G401.6 (cell line): ENCODE results near the gene MED27.

Experiments
- FAIRE-seq: peaks from 2 replicates; lab custom pipeline; 2012; peaks lifted over from hg19 to GRCh38; lab: Jason Lieb, UNC

Gene MED27

DNA sequence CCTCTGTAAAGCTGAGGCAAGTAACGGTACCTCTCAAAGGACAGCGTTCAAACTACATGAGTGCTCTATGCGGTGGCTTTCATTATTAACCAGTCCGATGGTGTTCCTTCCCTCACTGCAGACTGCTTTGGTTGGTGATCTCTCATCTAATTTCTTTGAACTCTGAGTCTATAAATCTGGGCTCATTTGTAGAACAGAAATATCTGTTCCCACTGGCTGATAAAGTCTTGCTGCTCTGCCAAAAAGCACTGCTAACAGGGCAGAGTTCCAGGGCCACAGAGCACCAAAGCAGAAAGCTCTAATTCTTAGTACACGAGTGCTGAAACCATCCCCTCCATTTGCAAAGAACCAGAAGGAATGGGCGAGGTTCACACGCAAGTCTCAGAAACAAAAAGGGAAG, 81.9 kb downstream of the MED27 start:
- no peak for FAIRE-seq

DNA sequence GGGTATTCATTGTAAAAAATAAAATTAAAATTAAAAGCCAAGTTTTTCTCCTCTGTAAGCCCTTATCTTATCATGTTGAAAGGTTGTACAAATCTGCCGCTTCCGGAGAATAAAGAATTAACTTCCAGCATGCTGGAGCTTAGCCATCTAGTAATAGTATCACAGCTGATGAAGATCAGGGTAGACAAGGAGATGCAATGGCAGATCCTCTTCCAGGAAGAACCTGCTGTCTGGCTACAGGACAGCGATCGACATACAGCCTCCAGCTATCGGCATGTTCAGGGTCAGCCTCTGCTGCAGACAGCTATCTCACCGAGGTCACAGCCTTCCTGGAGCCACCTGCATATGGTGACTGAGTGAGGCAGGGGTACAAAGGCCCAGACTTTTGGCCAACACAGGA, 82.6 kb downstream of the MED27 start:
- FAIRE-seq, result no peak

DNA sequence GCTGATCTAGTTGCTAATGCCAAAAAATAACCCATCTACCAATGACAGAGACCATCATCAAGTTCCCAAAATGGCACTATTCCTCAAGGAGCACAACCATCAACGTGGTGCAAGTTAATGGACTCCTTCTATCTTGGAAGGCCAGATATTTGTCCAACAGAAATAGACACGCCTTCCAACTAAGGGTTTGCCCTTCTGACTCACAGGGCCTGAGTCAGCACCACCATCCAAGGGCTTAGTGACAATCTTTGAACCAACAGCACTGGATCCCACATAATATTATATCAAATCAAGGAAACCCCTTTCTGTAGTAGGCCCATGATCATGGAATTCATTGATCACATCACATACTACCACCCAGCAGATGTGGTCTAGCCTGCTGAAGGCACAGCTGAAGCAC, 84.3 kb downstream of the MED27 start:
- FAIRE-seq, result no peak

DNA sequence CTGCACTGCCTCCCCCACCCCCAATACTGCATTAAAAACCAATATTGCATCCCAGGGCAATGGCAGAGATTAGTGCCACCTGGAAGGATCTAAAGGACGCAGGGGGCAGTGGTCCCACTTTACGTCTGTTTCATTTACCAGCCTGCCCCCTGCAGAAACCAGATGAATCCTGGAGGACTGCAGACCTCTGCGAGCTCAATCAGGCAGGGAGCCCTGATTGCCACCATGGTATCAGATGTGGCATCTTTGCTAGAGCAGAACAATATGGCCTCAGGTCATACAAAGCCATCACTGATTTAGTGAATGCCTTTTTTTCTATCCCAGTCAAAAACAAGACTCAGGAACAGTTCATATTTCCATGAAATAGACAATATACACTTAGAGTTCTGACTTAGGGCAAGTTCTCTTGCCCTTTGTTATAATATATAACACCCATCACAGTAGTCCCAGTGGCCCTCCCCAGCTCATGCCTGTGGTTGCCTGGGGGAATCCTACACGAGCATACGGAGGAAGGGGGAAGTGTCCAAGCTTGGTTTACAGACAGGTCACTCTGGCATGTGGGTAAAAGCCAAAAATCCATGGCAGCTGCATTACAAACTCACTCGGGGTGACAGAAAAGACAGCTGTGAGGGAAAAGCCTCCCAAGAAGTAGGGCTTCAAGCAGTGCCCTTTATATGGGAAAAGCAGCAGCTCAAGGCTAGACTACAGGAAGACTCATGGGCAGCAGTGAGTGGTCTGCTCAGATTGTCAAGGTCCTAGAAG, 85.1 kb downstream of the MED27 start:
- no peak for FAIRE-seq

DNA sequence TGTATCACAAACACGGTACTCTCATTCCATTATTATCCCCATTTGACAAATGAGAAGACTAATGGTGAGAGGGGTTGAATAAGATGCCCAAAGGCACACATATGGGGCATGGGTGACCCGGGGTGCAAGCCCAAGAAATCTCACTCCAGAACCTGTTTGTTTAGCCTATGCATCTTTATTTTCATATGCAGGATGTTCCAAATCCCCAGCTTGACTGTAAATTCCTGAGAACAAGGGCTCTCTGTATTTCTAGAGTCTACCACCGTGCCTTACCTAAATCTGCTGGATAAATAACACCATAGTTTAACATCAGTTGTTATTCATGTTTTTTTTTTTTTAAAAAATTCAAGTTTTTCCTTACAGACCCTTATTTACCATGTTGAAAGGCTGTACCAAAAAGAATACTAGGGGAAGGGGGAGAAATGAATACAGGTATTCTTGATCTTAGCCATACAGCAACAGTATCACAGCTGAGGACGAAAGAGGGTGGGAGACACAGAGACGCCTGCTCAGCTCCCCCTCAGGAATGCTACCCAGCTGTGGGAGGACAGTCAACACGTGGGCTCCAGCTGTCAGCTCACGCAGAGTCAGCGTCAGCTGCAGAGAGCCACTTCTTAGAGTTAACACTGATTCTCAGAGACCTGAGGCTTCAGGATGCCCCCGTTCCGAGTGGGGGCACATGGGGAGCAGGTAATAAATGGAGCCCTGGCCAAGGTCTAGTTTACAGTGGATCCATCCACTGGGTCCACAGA, 86.6 kb downstream of the MED27 start:
- FAIRE-seq, result no peak

DNA sequence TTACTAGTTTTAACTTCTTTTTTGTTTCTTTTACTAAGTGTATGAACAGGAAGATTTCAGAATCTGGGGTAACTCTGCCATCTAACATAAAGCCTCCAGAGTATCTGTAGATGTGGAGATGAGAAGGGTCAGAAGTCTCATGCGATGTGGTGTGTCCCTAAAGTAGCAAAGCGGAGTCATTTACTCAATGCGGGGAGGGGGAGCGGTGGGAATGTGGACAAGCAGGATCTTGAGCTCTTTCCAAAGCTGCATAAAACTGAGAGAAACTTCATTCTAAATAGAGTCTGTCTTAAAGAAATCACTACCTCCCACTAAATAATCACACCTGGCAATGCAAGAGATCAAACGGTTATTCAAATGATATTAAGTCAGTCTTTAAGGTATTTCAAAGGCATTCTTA, 92.4 kb downstream of the MED27 start:
- no peak for FAIRE-seq

DNA sequence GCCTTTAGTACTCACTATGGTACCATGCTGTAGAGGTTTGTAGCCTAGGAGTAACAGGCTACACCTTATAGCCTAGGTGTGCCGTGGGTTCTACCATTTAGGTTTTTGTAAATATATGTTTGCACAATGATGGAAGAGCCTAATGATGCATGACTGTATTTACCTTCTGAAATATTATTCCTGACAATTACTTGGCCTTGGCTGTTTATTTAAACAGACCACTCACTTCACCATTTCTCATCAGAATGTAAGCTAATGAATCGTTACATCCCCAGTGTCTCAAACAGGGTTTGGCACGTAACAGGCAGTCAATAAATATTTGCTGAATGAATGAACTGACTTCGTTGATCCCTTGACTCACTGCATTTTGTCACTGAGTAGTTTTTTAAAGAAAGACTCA, 93.1 kb downstream of the MED27 start:
- no peak for FAIRE-seq

DNA sequence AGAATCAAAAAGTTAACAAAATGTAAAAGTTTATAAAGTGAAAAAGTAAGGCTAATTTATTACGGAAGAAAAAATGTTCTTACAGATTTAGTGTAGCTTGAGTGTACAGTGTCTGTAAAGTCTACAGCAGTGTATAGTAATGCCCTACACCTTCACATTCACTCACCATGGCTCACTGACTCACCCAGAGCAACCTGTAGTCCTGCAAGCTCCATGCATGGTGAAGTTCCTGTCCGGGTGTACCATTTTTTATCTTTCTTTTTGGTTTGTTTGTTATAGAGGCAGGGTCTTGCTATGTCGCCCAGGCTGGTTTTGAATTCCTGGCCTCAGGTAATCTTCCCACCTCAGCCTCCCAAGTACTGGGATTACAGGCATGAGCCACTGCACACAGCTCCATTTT, 93.6 kb downstream of the MED27 start:
- no peak for FAIRE-seq

DNA sequence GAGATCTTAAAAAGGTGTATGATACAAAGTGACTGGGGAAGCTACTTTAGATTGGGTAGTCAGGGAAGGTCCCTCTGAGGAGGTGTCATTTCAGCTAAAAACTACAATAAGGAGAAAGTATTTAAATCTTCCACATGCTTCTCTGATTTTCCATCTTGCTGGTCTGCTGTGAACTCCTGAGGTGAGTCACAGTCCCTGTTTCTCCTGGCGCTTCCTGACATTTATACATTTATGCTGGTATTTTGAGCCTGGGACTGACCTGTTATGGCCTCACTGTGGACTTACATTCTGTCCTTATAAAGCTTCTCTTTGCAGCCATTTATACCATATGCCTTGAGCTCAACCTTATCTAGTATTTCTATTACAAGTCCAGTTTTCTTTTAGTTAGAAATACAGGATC, 95.1 kb downstream of the MED27 start:
- FAIRE-seq, result no peak

DNA sequence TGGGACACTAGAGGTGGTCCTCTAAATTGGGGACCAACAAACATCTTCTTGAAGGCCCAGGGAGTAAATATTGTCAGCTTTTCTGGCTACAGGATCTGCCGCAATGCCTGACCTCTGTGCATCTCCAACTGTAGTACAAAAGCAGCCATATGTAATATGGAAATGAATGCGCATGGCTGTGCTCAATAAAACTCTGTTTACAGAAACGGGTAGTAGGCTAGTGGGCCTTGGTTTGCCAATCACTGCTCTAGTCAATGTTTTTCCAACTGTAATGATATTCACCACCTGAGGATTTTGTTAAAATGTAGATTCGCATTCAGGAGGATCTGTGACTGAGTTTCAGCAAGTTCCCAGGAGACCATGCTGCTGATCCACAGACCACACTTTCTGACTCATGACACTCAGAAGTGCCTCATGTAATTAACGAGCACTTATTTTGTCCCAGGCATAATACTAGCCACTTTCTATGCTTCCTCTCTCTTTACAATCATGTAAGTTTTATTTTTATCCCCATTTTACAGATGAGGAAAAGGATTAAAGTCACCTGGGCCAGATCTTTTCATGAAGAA, 96.9 kb downstream of the MED27 start:
- FAIRE-seq, result no peak

DNA sequence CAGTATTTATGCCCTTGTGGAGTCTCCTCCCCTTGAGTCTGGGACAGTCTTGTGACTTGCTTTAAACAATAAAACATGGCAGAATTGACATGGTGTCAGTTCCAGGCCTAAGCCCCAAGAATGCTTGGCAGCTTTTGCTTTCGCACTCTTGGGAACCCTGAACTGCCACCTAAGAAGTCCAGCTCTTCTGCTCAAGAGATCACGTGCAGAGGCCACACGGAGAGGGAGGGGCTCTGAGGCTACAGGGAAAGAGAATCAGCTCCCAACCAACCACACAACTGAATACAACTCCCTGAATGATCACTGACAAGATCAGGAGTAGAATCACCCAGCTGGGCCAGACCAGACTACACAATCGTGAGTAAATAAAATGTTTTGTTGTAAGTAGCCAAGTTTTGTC, 97.6 kb downstream of the MED27 start:
- no peak for FAIRE-seq

DNA sequence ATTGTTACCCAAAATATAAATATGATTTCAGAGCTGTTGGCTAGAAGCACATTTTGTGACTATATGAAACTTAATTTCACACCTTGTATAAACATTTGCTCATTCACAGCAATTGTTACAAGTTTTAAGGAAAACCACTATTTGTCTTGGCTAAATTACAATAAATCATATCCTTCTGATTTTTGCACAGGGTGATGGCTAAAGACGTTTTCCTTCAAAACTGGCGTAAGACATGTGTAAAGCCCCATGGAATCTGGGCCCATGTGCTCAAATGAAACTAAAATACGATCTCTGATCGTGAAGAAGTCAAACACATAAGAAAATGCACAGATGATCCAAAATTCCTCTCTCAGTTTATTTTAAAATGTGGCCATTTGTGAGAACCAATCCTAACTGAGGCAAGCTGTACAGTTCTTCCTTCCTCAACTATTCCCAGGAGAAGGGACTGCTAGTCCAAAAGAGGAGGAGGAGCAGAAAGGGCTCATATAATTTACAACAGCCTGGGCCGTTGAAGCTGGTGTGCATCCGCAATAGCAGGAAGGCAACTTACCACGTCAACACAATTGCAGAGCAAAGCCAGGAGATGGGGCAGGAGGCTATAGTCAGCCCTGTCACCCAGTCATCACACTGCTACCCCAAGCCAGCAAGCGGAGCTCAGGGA, 98.4 kb downstream of the MED27 start:
- no peak for FAIRE-seq

DNA sequence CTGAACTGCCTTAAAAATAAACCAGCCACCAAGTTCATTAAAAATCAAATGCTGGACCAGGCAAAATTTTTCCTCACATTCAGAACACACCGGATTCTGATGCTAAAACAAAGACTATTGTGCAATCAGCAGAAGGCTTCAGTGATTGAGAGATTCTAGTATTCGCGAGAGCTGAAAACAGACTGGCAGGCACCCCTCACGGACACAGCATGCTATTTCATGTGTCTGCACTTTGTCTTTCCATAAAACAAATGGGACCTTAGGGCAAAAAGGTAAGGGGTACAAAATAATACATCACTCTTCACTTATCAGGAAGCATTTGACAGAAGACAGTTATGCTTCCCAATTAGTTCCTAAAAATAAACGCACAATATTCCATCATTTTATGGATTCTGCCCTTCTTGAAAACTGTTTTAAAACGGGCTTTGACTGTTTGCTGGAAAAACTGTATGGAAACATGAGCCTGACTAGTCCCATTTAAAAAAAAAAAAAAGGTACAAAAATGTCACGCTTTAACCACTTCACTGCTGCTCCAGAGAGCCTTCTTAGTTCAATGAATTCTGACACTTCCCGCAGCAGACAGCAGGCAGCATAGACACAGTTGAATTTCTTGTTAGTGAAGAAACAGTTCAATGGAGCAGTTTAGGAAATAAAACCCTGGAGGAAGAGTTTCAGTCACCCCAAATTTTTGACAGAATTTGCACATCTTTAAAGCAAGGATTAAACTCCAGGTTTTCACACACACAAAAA, 99.2 kb downstream of the MED27 start:
- FAIRE-seq, result no peak

DNA sequence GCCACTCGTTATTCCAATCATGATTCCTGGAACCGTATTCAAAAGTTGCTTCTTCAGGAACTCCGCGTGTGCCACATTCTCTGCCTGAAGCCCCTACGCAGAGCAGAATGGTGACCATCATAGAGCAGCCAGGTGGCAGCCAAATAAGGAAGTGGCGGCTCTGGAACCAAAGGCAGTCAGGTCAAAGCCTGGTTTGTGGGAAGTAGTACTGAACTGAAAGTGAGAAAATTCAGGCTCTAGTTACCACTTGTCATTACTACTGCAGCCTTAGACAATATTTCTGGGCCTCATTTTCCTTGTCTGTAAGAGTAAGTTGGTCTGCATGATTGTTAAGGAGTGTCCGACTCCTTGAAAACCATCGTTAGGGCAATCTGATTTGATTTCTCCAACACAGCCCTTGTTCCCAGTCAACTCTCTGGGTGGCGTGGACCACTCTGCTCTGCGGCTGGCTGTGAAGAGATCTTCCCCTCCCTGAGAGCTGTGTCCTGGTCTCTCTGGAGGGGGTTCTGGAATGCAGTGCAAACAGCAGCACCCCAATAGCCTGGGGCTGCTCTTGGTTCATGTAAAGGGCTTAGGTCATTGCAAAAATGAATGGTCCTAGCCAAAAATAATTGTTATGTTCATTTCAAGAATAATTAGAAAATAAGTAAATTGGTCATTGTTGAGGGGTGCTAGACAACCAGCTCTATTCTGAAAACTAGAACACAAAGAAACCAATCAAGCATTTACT, 102.4 kb downstream of the MED27 start:
- FAIRE-seq, result no peak

DNA sequence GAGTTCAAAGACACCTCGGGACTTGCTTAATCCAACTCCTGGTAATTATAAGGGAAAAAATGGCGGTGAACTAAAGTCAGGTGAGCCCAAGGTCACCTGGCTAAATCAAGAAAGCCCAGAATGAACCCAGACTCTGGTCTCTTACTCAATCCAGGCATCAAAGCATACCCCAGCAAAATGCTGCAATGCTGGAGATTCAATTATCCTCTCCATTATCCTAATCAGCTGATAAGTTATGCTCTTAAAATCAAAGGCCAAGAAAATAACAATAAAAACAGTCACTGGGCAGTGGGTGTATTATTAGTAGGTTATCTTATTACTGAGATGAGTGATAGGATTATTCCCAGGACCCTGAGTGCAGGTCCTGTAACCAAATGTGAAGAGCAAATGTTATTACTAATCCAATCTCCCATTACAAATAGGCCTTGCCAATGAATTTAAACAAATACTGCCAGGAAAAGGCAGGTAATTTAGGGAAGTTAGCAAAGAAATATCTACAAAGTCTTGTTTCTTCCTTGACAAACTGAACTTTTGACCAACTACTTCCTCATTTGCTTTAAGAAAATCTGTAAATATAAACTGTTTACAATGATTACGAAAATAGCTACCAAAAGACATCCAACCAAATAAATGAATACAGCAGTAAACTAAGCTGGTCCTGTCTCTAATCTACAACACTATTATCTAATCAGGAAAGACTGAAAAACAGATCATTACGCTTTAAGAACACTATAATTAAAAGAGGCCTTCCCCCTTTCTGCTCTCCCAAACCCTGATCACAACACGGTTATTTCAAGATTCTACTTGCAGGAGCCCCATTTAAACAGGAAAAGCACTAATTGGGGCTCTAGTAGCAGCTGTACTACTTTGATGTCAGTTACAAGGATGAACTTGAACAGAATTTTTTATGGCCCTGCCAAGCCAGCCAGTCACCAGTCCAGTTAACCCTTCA, 103.2 kb downstream of the MED27 start:
- FAIRE-seq, result no peak

DNA sequence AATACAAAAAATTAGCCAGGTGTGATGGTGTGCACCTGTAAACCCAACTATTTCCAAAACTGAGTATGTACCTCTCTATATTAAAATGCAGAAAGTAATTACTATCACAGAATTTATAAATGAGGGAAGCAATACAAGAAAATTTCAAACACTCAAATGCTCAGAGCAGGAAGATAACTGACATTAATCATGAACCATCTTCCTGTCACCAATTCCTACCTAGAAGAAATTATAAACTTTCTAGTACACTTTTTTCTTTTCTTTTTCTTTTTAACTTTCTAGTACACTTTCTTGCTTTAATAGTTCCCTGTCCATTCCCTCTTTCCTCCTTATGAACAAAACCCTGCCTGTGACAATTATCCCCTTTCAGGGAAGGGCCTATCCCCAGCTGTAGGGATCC, 106.8 kb downstream of the MED27 start:
- no peak for FAIRE-seq

DNA sequence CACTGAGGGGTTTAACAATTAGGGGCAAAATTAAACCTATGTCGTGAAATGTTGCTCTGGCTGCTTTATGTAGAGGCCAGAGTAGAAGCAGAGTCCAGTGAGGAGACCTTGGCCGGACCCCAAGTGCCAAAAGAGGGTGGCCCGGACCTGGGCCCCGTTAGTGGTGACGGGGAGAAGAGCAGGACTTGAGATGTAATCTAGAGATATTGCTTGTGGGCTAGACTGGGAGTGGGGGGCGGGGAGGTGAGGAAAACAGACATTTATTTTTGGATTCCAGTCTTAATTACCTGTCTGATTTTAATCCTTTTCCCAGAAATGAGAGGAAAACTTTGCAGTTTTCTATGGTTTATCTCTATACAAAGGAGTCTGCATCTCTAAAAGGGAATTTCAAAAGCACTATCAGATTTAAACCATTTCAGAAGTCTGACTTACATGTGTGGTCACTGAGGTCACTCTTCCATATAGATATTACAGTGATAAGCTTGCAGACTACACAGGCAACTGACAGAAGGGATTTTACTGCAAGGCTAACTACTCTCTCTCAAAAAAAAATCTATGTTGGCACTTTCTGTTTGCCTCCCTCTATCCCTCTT, 108.1 kb downstream of the MED27 start:
- FAIRE-seq, result no peak

DNA sequence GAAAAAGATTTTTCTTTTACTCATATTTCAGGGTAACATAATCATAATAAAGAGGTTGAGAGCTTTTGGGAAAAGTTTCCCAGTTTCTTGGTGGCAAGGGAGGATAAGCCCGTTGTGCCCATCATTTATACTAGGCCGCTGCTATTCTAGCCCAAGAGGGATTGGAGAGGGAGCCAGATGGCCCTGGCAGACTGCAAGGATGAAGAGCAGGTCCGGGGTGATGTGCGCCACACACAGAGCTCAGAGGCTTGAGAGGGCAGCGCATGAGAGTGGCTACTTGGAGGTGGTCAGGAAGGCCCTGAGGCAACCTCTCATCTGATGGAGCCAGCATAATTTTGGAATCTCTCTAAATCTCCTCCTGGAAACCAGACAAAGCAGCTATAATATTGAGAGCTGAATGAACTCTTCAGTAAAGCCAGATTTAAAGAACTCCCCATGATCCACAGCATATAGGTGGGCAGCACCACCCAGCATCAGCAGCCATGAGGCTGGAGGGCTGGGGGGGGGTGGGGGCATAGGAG, 110.1 kb downstream of the MED27 start:
- no peak for FAIRE-seq

DNA sequence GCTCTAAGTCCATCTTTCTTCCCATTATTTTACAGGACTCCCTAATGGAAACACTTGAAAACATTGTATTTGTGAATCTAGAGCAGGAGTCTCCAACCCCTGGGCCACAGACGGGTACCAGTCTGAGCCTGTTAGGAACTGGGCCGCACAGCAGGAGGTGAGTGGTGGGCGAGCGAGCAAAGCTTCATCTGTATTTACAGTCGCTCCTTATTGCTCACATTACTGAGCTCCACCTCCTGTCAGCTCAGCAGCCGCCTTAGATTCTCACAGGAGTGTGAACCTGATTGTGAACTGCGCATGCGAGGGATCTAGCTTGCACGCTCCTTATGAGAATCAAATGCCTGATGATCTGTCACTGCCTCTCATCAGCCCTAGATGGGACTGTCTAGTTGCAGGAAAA, 111.0 kb downstream of the MED27 start:
- FAIRE-seq, result no peak

DNA sequence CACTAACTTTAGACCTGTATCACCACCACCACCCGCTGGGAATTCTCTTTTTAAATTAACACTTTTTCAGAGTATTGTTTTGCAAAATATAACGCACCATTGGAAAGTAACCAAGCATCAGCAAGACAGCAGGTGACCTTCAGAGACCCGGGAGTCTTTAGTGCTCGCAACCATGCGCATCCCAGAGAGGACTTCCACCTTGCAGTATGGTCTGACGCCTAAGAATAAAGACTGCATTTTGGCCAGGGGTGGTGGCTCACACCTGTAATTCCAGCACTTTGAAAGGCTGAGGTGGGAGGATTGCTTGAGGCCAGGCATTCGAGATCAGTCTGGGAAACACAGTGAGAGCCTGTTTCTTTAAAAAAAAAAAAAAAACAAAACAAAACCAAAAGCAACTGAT, 113.8 kb downstream of the MED27 start:
- FAIRE-seq, result no peak
